DMS 273 treated with DMSO at 0.1 percent for 48 hours (cell line): ENCODE measurements around the gene CHM.
"Not testable (repeated sequence)": the region's sequence is repeated elsewhere in the genome, so short reads cannot be mapped to it uniquely, and the experiment has no call there.

Experiments used
- DNase-seq: peaks from one replicate; lab custom pipeline; 2025; lab: John Stamatoyannopoulos, UW

Gene CHM

DNA sequence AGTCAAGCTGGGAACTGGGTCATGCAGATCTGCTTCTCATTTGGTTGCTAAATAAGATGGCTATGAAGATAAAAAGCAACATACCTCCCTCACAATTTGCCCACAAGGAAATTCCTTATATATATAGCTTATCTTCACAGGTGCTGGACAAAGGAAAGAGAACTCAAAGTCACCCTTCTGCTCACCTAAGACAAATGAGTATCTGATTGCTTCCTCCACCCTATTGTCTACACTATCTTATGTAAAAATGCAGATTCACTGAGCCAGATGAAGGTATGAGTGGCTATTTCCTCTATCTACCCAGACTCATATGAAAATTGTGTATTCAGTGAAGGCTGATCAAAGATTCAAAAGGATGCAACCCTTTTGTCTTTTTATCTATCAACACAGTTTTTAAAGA, 50.8 kb downstream of the CHM start:
- no peak for DNase-seq

DNA sequence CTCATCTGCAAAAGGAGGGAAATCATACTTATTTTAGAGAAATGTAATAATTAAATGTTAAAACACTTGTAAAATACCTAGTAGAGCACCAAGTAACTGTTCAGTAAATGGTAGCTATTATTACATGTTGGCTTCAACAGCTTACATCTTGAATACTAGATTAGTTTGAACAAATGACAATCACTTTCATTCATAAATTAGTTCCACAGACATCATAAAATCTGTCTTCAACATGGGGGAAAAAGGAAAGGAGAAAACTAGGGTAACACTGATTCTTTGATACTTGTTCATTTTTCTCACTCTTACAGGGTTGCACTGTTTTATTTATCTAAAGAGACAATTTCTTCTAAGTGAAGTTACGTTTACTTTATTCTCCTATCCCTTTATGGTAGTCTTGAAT, 51.7 kb downstream of the CHM start:
- no peak for DNase-seq

DNA sequence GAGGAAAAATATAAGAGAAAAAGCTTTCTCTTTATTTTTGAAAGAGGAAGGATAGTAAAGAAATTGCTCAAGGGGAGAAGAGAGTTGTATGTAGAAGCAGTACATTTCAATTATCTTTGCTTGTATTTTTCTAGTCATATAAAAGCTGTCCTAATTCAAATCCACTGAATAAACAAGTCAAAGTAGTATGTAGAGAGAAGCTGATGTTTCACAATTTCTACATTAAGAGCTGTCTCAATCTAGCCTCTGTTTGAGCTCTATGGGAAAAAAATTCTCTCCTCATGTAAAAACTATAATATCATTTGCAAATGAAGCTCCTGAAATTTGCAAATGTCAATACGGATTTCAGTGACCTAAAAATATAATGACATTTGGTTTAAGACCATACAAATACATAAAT, 52.6 kb downstream of the CHM start:
- DNase-seq = no peak

DNA sequence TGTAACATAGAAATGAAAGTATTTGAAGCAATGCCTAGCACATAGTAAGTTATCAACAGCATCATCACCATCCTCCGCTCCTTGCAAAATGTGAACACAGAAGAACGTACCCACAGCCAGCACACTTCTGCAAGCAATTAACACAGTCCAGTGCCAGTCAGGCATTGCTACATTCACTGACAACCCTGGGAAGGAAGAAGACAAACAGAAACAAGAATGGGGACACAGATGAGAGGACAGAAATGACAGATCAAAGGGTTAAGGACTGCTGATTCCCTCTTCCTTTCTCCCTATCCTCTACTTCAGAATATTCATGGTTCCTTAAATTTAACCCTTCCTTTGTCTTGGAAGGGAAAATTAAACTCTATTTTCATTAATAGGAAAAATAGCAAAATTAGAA, 53.1 kb downstream of the CHM start:
- DNase-seq = no peak

DNA sequence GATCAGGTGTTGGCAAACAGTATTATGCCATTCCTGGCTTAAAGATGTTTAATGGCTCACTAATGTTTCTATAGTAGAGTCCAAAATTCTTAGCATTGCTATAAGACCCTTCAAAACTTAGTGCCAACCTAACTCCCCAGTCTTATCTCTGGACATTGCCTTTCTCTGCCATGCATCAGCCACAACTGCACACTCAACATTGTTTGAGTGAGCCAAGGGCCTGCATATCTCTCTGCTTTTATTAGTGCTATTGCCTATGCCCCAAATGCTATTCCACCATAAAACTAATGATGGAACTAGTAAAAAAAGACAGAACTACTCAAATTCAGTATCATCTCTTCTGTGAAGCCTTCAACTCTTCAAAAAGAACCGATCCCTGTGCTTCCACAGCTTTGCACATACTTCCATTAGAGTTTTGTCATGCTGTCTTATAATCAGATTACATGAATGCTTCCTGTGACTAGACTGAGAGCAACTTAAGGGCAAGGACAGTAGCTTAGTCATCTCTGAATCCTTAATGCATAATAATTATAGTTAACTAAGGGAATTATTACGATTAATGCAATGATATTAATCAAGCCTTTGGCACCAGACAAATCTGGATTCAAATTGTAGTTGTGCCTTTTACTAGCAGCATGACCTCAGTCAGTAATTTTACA, 53.7 kb downstream of the CHM start:
- no peak for DNase-seq

DNA sequence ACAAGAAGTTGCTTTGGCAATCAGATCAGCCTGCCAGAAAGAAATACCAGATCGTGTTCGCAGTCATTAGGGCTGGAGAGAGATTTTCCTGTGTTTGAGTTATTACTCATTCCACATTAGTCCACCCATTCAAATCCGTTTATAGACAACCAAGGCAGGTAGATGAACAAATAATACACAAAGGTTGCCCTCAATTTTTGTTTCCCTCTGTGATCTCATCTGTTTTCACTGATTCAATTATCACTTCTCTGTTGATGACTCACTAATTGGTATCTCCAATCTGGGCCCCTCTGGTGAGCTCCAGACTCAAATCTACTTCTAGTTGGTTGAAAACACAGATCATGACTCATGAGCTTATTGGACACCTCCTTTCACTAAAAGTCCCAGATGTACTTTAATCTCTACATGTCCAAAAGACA, 54.5 kb downstream of the CHM start:
- no peak for DNase-seq

DNA sequence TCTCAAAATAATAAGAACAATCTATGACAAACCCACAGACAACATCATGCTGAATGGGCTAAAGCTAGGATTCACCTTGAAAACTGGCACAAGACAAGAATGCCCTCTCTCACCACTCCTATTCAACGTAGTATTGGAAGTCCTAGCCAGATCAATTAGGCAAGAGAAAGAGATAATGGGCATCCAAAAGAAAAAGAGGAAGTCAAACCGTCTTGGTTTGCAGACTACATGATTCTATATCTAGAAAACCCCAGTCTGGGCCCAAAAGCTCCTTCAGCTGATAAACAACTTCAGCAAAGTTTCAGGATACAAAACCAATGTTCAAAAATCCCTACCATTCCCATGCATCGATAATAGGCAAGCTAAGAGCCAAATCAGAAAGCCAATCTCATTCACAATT, 59.0 kb downstream of the CHM start:
- no peak for DNase-seq

DNA sequence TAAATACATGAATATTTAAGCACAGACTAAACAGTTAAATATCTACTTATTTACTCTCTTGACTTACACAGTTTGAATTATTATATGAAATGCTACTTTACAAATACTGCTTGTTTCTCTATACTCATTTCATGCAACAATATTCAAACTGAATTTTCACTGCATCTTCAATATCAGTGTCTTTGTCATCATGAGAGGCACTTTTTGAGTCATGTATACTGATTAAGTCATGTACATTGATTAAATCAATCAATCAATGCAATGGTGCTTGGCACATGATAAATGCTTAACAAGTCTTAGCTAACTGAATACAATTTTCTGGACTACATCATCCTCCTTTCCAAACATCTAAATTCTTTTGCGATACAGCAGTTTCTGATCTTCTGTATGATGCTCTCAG, 67.1 kb downstream of the CHM start:
- no peak for DNase-seq

DNA sequence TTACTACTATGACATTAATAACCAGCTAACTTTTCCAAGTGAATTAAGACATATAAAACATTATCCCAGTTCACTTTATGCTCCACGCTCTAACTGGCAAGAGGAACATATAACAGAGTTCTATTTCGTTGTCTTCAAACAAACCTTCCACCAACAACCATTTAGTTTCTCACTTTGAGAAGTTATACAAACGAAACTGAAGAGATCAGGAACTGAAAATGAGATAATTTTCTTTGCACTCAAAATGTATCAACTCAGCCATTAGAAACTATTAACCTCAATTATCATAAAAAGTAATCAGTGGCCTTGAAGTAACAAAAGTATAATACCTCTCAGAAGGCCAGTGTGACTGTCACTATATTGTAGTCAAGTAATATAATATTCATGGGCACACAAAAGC, 70.1 kb downstream of the CHM start:
- DNase-seq = no peak

DNA sequence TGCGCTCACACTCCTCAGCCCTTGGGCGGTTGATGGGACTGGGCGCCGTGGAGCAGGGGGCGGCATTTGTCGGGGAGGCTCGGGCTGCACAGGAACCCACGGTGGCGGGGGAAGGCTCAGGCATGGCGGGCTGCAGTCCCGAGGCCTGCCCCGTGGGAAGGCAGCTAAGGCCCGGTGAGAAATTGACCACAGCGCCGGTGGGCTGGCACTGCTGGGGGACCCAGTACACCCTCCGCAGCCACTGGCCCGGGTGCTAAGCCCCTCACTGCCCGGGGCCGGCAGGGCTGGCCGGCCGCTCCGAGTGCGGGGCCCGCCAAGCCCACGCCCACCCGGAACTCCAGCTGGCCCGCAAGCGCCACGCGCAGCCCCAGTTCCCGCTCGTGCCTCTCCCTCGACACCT, 75.0 kb downstream of the CHM start:
- not testable (repeated sequence) for DNase-seq

DNA sequence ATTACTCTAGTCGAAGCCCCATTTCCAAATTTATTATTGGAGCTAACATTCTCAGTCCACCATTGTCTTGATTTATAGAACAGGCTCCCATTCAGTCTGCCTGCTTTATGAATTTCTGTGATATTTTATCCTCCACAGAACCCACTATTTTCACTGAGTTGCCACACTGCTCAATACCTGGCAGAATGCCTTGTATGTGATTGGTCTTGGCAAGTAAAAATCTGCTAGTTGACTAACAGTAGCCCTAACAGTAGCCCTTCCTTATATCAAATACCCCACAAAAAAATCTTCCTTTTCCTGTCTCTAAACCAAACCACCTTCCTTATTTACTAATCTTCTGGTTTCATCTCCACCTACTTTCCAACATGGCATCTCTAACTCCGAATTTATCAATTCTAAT, 82.6 kb downstream of the CHM start:
- DNase-seq = no peak

DNA sequence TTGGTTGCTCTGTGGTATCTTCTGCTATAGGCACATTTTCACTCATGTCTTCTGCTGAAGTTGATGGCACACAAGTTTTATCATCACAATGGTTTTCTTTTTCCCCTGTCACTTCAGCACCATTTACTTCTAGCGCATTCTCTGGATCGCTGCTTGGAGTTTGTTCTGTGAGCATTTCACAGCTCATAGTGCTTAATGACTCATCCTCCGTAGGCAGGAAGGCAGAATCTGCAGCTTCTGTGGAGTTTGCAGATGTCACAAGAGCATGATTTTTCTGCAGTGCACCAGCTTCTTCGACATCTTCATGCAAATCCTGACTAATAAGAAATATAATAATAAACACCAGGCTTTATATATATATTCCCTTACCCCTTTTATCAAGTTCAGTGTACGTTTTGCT, 83.6 kb downstream of the CHM start:
- DNase-seq = no peak

DNA sequence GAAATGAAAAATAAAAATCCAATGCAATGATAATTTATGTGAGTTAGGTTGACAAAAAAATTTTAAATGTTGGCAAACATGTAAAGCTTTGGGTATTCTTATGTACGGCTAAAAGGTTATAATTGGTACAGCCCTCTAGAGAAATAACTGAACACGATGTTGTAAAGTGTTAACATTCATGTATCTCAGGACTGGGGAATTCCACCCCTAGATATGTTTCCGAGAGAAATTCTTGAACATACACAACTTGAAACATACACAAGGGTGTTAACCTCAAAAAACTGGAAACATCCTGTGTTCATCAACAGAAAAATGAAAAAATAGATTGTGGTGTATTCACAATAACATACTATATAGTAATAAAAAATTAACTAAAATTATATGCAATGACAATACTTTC, 91.8 kb downstream of the CHM start:
- DNase-seq = no peak

DNA sequence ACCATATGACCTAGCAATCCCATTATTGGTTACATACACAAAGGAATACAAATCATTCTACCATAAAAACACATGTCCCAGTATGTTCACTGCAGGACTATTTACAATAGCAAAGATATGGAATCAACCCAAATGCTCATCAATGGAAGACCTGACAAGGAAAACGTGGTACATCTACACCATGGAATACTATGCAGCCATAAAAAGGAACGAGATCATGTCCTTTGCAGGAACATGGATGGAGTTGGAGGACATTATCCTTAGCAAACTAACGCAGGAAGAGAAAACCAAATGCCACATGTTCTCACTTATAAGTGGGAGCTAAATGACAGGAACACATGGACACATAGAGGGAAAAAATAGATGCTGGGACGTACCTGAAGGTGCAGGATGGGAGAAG, 102.6 kb downstream of the CHM start:
- not testable (repeated sequence) for DNase-seq

DNA sequence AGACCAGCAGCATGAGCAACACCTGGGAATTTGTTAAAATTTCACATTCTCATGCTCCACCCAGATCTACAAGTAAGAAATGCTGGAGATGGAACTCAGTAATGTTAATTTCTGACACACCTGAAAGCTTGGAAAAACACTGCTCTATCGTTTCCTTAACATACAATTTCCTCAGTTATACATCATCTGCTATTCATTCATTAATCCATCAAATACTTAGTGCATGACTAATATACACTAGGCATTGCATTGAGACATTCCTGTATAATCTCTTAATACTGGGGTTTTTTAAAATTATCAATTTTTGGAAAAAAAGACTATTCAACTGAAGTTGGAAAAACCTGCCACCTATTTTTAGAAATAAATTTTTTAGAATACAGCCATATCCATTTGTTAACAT, 106.1 kb downstream of the CHM start:
- no peak for DNase-seq

DNA sequence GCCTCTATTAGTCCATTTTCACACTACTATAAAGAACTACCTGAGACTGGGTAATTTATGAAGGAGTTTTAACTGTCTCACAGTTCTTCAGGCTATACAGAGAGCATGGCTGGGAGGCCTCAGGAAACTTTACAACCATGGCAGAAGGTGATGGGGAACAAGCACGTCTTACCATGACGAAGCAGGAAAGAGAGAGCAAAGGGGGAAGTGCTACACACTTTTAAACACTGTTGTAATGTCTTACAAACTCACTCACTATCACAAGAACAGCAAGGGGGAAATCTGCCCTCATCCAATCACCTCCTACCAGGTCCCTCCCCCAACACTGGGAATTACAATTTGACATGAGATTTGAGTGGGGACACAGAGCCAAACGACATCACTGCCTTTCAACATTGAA, 107.4 kb downstream of the CHM start:
- not testable (repeated sequence) for DNase-seq

DNA sequence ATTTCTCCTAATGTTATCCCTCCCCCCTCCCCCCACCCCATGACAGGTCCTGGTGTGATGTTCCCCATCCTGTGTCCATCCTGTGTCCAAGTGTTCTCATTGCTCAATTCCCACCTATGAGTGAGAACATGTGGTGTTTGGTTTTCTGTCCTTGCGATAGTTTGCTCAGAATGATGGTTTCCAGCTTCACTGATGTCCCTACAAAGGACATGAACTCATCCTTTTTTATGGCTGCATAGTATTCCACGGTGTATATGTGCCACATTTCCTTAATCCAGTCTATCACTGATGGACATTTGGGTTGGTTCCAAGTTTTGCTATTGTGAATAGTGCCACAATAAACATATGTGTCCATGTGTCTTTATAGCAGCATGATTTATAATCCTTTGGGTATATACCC, 113.0 kb downstream of the CHM start:
- not testable (repeated sequence) for DNase-seq

DNA sequence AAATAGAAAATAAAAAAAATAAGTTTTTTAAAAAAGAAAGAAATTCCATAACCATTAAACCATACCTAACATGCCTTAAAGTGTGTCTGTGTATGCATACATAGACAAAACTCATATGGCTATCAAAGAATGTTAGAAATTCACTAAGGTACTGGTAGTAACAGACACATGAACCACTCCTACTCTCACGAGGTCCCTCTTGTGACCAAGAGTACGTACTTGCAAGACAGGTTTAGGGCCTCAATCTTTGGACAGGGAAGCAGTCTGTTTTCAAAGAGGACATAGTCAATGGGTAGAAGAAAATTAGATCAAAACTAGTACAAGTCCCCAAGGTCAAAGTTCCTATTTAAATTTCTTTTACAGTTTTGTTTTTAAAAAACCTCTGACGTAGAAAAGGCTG, 117.3 kb downstream of the CHM start:
- DNase-seq = no peak

DNA sequence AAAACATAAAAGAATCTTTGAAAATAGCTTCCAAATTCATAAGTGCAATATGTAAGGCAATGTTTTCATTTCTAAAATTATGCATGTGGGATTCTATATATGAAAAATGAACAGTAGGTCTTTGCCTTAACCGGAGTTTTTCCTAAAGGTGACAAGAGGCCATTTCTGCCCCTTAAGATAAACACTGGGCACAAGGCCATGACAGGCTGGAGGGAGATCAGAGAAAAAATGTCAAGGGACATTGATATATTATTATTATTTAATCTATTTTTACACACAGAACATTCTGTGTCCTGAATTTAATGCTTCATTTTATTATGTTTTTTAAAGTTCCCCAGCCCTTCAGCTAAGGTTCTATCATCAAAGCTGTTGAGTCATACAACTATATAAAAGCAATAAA, 118.8 kb downstream of the CHM start:
- no peak for DNase-seq

DNA sequence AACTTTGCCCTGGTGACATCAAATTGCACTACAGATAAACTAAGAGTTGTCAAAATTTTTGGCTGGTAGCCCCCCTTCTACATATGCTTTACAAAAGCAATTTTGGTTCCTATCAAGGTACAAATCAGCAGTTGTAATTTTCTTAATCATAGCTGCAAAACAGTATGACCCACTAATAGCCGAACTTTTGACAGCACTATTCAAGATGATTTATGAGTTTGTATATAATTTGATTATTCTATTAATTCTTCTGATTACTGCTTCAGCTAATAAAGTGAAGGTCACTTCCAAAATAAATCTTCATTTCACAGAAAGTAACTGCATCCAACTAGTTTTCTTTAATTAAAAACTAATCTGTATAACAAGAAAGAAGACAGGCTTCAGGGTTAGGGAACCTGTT, 119.6 kb downstream of the CHM start:
- no peak for DNase-seq

DNA sequence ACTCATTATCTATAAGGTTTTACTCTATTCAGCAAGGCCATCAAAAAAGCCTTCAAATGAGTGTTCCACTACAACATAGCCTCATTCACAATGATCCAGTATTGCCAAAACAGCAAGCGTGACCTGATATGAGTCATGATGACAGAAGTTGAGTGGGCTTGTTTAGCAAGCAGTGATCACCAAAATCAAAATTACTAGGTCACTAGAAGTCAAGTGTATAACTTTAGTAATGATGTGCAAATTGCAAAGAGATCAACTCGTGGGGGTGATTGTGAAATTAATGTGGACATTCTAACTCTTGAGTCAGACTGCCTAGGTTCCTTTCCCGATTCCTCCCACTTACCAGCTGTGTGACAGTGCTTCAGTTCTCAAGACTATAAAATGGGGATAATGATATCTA, 124.5 kb downstream of the CHM start:
- DNase-seq = no peak

DNA sequence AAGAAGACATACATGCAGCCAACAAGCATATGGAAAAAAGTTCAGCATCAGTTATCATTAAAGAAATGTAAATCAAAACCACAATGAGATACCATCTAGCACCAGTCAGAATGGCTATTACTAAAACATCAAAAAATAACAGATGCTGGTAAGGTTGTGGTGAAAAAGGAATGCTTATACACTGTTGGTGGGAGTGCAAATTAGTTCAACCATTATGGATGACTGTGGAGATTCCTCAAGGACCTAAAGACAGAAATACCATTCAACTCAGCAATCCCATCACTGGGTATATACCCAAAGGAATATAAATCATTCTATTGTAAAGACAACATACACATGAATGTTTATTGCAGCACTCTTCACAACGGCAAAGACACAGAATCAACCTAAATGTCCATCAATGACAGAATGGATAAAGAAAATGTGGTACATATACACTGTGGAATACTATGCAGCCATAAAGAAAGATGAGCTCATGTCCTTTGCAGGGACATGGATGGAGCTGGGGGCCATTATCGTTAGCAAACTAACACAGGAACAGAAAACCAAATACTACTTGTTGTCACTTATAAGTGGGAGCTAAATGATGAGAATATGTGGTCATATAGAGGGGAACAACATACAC, 130.6 kb downstream of the CHM start:
- not testable (repeated sequence) for DNase-seq

DNA sequence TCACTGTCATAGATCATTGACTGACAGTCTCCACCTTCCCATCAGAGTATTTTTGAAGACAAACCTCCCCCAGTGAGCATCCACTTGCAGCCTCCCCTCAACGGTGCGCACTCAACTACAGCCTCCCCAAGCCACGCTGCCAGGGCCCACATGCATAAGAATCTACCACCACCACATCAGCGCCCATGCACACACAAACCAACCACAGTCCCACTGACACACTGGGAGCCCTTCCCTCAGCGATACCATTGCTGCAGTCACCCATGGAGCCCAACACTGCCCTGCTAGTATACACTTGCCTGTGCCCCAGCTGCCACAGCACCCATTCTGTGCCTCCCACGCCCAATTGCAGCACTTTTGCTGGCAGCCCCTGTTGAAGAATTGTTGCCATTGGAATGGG, 132.9 kb downstream of the CHM start:
- DNase-seq = no peak

DNA sequence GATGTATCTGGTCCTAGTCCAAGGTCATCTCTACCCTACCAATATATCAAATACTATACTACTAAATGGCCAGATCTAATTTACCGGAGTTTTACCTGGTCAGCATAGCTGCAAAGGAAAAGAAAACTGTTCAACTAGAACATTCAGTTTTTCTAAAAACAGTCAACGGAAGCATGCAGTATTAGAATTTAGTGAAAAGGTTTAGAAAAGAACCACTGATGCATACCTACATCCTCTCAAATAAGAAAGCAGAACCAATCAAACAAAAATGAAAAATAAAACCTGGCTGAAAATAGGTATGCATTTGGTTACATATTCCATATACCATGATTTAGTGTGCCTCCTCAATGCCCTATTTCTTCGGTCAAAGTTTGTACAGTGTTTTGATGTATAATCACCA, 140.0 kb downstream of the CHM start:
- DNase-seq = no peak
